GM12878 (cell line): Measurements from ENCODE around the gene AKAP11. TPM values are rescaled to one million over a fixed set of nuclear protein-coding genes. Genes with fewer than 3 reads are reported as not detected.

Experiments used
- ATAC-seq: fragments of 200-7000 bp; cut with Tn5 transposase; 3 replicates; pipeline ENCODE4 v1.9.1; 2020; ENCODE audit warnings: mild to moderate bottlenecking, moderate library complexity
- BruUV-seq: library from RNA; stranded (reverse); fragments of 400-500 nt; replicated peaks from 2 replicates; lab custom pipeline; 2021; lab: Mats Ljungman, UMichigan
- CTCF ChIA-PET: fragments of 300-600 bp; sonication (Branson Sonifier 250); formaldehyde crosslinking; extraction: SDS; loops from one replicate; lab custom pipeline; 2021; ENCODE audit warnings: inconsistent platforms; lab: Yijun Ruan, JAX
- POLR2A ChIA-PET: fragments of 350-600 bp; formaldehyde crosslinking; extraction: SDS; loops from one replicate; lab custom pipeline; 2021; ENCODE audit warnings: inconsistent platforms; lab: Charles Lee
- RAD21 ChIA-PET: fragments of 300-600 bp; sonication (Branson Sonifier 250); formaldehyde crosslinking; loops from one replicate; lab custom pipeline; 2023; ENCODE audit warnings: antibody characterized with exemption; ENCODE audit not compliant: unreplicated experiment; lab: Charles Lee
- SMC1A ChIA-PET: fragments of 300-600 bp; sonication (Branson Sonifier 250); formaldehyde crosslinking; loops from one replicate; lab custom pipeline; 2023; ENCODE audit not compliant: unreplicated experiment, uncharacterized antibody; lab: Charles Lee
- DNase-seq: peaks from one replicate; pipeline ENCODE4 v3.0.0-alpha.2; 2011; ENCODE audit warnings: low read depth, low spot score
- FAIRE-seq: peaks from 3 replicates; lab custom pipeline; 2011; peaks lifted over from hg19 to GRCh38; lab: Jason Lieb, UNC
- H2AFZ ChIP-seq: 2 replicates; pipeline ENCODE4 v1.6.0; 2011; ENCODE audit warnings: low read depth, low read length, control low read depth; ENCODE audit not compliant: control insufficient read depth
- H3K27ac ChIP-seq: 2 replicates; pipeline ENCODE4 v1.5.1; 2011; ENCODE audit warnings: control low read depth; ENCODE audit not compliant: control insufficient read depth, insufficient read depth
- H3K27me3 ChIP-seq, 2 experiments: replicated peaks in 1 of 2; 2 replicates each; pipeline versions ENCODE4 v1.6.0 to v1.6.1; 2011; ENCODE audit warnings: low read length in 1 of 2; ENCODE audit not compliant: control insufficient read depth in 2 of 2, insufficient read depth in 2 of 2
- H3K36me3 ChIP-seq, 2 experiments: 2 replicates each; pipeline ENCODE4 v1.5.1; 2011; ENCODE audit warnings: low read length in 1 of 2; ENCODE audit not compliant: control insufficient read depth in 2 of 2, insufficient read depth in 2 of 2
- H3K4me1 ChIP-seq: 2 replicates; pipeline ENCODE4 v1.6.1; 2011; ENCODE audit warnings: mild to moderate bottlenecking, low read length, moderate library complexity, mixed read lengths; ENCODE audit not compliant: control insufficient read depth, insufficient read depth
- H3K4me2 ChIP-seq: 2 replicates; pipeline ENCODE4 v1.6.0; 2011; ENCODE audit warnings: control low read depth; ENCODE audit not compliant: control insufficient read depth, insufficient read depth
- H3K4me3 ChIP-seq: fragments of 200-600 bp; sonication (generic); 2 replicates; pipeline ENCODE4 v1.5.1; 2016
- H3K79me2 ChIP-seq: 2 replicates; pipeline ENCODE4 v1.6.0; 2011; ENCODE audit warnings: low read length; ENCODE audit not compliant: control insufficient read depth, insufficient read depth
- H3K9ac ChIP-seq: 2 replicates; pipeline ENCODE4 v1.8.0; 2011; ENCODE audit warnings: low read length, control low read depth, mixed read lengths; ENCODE audit not compliant: control insufficient read depth, insufficient read depth
- H3K9me3 ChIP-seq: replicated peaks from 3 replicates; pipeline ENCODE4 v1.5.1; 2011; ENCODE audit warnings: mild to moderate bottlenecking, low read length; ENCODE audit not compliant: control insufficient read depth, insufficient read depth
- H4K20me1 ChIP-seq: 2 replicates; pipeline ENCODE4 v1.6.0; 2011; ENCODE audit not compliant: control insufficient read depth, insufficient read depth
- CBFB ChIP-seq: IDR thresholded peaks from 2 replicates; pipeline ENCODE4 v1.6.1; 2016; ENCODE audit warnings: antibody characterized with exemption, low read depth
- NR2C2 ChIP-seq: IDR thresholded peaks from 2 replicates; pipeline ENCODE4 v1.6.1; 2011; ENCODE audit warnings: borderline replicate concordance, low read depth; ENCODE audit not compliant: control insufficient read depth, insufficient read length
- TCF12 ChIP-seq: IDR thresholded peaks from 2 replicates; pipeline ENCODE4 v1.6.1; 2011; ENCODE audit warnings: low read depth, mild to moderate bottlenecking, low read length
- WGBS: methylation state at CpG from one replicate; pipeline ENCODE4 v1.1.6; 2016; ENCODE audit warnings: low lambda C conversion rate; ENCODE audit not compliant: insufficient replicate concordance, insufficient coverage; ENCODE audit errors: missing lambda C conversion rate; 5-methylcytosine and 5-hydroxymethylcytosine counted together
- in situ Hi-C: fragments of 300-500 bp; cut with MboI; formaldehyde crosslinking; loops from 9 replicates; pipeline ENCODE4 v1.14.3; 2018; ENCODE audit warnings: mixed read lengths
- intact Hi-C: fragments of 100-400 bp; cut with micrococcal nuclease; formaldehyde crosslinking; loops from one replicate; pipeline ENCODE4 v1.14.2; 2022; ENCODE audit not compliant: unreplicated experiment
- polyA plus RNA-seq, 11 experiments: library from polyadenylated mRNA; depleted of rRNA in 4 of 11; unstranded in 6 of 11; stranded (reverse) in 5 of 11; fragments of >200 nt; fragmentation: Nextera tagmentation in 4 of 11; fragmentation: Illumina TruSeq in 1 of 11; extraction: Ambion mirVana in 4 of 11; extraction: Trizol in 1 of 11; gene quantifications; 1 replicate in 1 of 11; 2 replicates in 10 of 11; pipeline versions ENCODE4 v1.2.1 to v1.2.3, GENCODE V29; 2011 to 2016; ENCODE audit warnings: inconsistent platforms in 2 of 11, missing spikeins in 2 of 11, low read depth in 1 of 11
- total RNA-seq, 4 experiments: library from RNA; depleted of rRNA in 3 of 4; stranded (reverse); fragments of >200 nt in 3 of 4; fragmentation: Illumina TruSeq in 1 of 4; extraction: Trizol in 1 of 4; gene quantifications; 2 replicates each; pipeline versions ENCODE4 v1.2.1 to v1.2.3, GENCODE V29; 2013 to 2021
- TF ChIP-seq, protein P1 (sequence below): IDR thresholded peaks from 2 replicates; pipeline ENCODE4 v1.6.1; 2011; ENCODE audit warnings: mild to moderate bottlenecking, low read depth, low read length, moderate library complexity; ENCODE audit not compliant: insufficient replicate concordance

AKAP11 gene
- total and polyA plus RNA-seq, 10 of the 15 experiments (the other 5 are each of a cell fraction or from before 2014, with no cell fraction given), result 4.8 to 36.8 (median 17.9) TPM

DNA sequence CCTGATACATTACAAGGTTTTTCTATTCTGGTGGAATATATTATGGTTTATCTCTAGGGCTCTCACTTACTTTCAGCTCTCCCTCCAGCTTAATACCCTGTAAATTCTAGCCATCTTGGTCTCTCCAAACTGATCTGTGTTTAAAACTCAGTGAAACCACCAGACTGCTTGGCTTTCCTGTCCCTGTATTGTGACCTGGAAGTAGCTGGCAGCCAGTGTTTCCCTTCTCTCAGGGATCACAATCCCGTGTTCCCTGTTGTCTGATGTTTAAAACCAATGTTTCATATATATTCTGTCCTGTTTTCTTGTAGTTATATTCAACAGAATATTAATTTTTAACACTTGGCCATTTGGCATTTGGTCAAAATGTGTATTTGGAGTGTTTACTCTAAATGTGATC is 8.0 kb downstream of the AKAP11 start (continued):
- no peak for TF ChIP-seq CBFB

DNA sequence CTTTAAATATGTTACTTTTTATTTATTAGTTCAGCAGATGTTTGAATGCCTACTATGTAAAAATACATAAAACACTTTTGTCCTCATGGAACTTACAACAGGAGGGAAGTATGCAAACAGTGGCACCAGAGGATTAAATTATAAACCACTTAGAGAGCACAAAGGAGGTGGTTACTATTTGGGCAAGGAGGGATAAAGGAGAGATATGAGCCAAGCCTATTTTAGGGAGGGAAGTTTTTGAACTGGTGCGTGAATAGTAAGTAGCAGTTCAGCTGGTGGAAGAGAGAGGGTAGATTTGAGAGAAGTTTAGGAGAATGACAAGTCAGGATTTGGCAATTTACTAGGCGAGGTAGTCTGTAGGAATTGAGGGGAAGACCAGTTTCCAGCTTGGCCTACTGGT is 8.6 kb downstream of the AKAP11 start:
- BruUV-seq, result no TSS peak
- peaks cover 16% of the 10 kb centered on the region for H3K4me1 ChIP-seq
- no peak for DNase-seq
- intact Hi-C loops, result no loop called here
- SMC1A ChIA-PET, result interaction anchor here (0.8 kb wide), 1 partner anchor 38 kb away, joined by 3 read pairs; no protein-coding TSS in a partner anchor
- H2AFZ ChIP-seq, result no peak overlapping the region
- peak overlapping the region; percentile 7 for H3K4me2 ChIP-seq
- in situ Hi-C loops, result no loop called here
- RAD21 ChIA-PET, result interaction anchor here (2.0 kb wide), 1 partner anchor 10 kb away, joined by 8 read pairs; no protein-coding TSS in a partner anchor
- peaks cover 0 to 12% of the 10 kb centered on the region in 2 experiments; a peak in 3 of 4 replicates for H3K36me3 ChIP-seq
- POLR2A ChIA-PET, result interaction anchor here (1.3 kb wide), 1 partner anchor 10 kb away, joined by 4 read pairs; no protein-coding TSS in a partner anchor
- CTCF ChIA-PET, result interaction anchor here (1.6 kb wide), 1 partner anchor 12 kb away, joined by 4 read pairs; no protein-coding TSS in a partner anchor
- no peaks in the 10 kb centered on the region for H3K27me3 ChIP-seq
- FAIRE-seq, result no peak
- peaks cover 100% of the 10 kb centered on the region for H3K79me2 ChIP-seq
- H3K9me3 ChIP-seq, result no peaks in the 10 kb centered on the region; the same call in 2 of the 3 replicates
- H3K4me3 ChIP-seq, result no peak overlapping the region
- no peak for ATAC-seq
- WGBS, result 58% methylated on average over 2 of the region's 2 CpGs
- no peak overlapping the region for H3K9ac ChIP-seq
- H4K20me1 ChIP-seq, result no peaks in the 10 kb centered on the region
- TF ChIP-seq NR2C2, result no peak
- no peak for TF ChIP-seq TCF12
- TF ChIP-seq, protein P1, sequence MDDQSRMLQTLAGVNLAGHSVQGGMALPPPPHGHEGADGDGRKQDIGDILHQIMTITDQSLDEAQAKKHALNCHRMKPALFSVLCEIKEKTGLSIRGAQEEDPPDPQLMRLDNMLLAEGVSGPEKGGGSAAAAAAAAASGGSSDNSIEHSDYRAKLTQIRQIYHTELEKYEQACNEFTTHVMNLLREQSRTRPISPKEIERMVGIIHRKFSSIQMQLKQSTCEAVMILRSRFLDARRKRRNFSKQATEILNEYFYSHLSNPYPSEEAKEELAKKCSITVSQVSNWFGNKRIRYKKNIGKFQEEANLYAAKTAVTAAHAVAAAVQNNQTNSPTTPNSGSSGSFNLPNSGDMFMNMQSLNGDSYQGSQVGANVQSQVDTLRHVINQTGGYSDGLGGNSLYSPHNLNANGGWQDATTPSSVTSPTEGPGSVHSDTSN, result no peak
- peak overlapping the region; percentile 14; the same call in 1 of the 2 replicates for H3K27ac ChIP-seq
